ENCODE results near the gene FUCA2. TPM values are rescaled to one million over a fixed set of nuclear protein-coding genes. Genes with fewer than 3 reads are reported as not detected.

FUCA2 gene
- total and polyA plus RNA-seq, 2 of the 8 experiments (the other 6 are each of a cell fraction or from before 2014, with no cell fraction given), result 24.2 to 47.2 TPM

DNA sequence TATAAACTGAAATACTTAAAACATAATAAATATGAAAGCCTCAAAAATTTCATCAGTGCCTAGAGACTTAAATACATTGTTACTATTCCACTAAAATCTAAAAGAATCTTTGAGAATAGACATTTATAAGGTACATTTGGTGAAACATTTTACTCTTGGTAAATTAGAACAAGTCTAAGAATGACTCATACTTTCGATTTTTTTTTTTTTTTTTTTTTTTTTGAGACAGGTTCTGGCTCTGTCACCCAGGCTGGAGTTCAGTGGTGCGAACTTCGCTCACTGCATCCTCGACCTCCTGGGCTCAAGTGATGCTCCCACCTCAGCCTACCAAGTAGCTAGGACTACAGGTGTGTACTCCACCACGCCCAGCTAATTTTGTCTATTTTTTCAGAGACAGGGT is 6.4 kb downstream of the FUCA2 start (continued):
- TF ChIP-seq RNF2 (IDR thresholded peaks at IDR 0.05; ENCODE audit: borderline replicate concordance, low read depth, low read length, missing control alignments, poor library complexity, severe bottlenecking), result no peak
- no peak for TF ChIP-seq ASH2L (IDR thresholded peaks at IDR 0.05; ENCODE audit: low read length)
- no peak for TF ChIP-seq CREB1 (IDR thresholded peaks at IDR 0.05)
- TF ChIP-seq BRCA1 (IDR thresholded peaks at IDR 0.05; ENCODE audit: low read depth, low read length), result no peak
- no peak for TF ChIP-seq JUN (IDR thresholded peaks at IDR 0.05; ENCODE audit: low read depth, low read length)
- TF ChIP-seq TBP (IDR thresholded peaks at IDR 0.05; ENCODE audit: low read depth, low read length), result no peak
- no peak for TF ChIP-seq POLR2AphosphoS5 (IDR thresholded peaks at IDR 0.05; ENCODE audit: low read depth, low read length)
- TF ChIP-seq NRF1 (IDR thresholded peaks at IDR 0.05; ENCODE audit: low read depth, low read length), result no peak

All from H1 (cell line).